HEK293 (cell line): ENCODE measurements around the gene GLIS1.

ENCODE experiments used
- CTCF ChIA-PET: fragments of 350-600 bp; formaldehyde crosslinking; extraction: SDS; loops from one replicate; lab custom pipeline; 2021; ENCODE audit warnings: antibody characterized with exemption; lab: Yijun Ruan, JAX
- POLR2A ChIA-PET: fragments of 300-600 bp; formaldehyde crosslinking; extraction: SDS; loops from one replicate; lab custom pipeline; 2020; ENCODE audit warnings: antibody characterized with exemption, inconsistent platforms; lab: Yijun Ruan, JAX
- H3K27ac ChIP-seq: fragments of 200-500 bp; sonication (Bioruptor generic); 2 replicates; pipeline ENCODE4 v1.5.1; 2014; ENCODE audit warnings: low read depth, low read length, control low read depth, inconsistent platforms; ENCODE audit errors: extremely low read depth
- H3K36me3 ChIP-seq, 2 experiments: fragments of 200-500 bp in 1 of 2; sonication (Bioruptor generic) in 1 of 2; 1 replicate in 1 of 2; 2 replicates in 1 of 2; pipeline ENCODE4 v1.5.1; 2014 to 2017; ENCODE audit warnings: inconsistent platforms in 2 of 2, low read length in 2 of 2; ENCODE audit not compliant: control insufficient read depth in 2 of 2, insufficient read depth in 1 of 2
- H3K4me1 ChIP-seq: fragments of 200-500 bp; sonication (Bioruptor generic); 2 replicates; pipeline ENCODE4 v1.5.1; 2014; ENCODE audit warnings: mild to moderate bottlenecking, low read length, inconsistent platforms; ENCODE audit not compliant: control insufficient read depth, insufficient read depth
- H3K4me3 ChIP-seq: 2 replicates; pipeline ENCODE4 v1.5.1; 2011; ENCODE audit warnings: low read depth, mild to moderate bottlenecking, control low read depth, low read length, moderate library complexity
- H3K9me3 ChIP-seq: fragments of 200-500 bp; sonication (Bioruptor generic); 2 replicates; pipeline ENCODE4 v1.5.1; 2014; ENCODE audit warnings: low read depth, low read length, inconsistent platforms; ENCODE audit not compliant: control insufficient read depth, insufficient read depth
- BCL6B ChIP-seq: fragments of 450-650 bp; formaldehyde crosslinking; IDR thresholded peaks from 2 replicates; pipeline ENCODE4 v1.5.1; 2017; ENCODE audit warnings: missing biosample characterization, missing genetic modification characterization
- EGR2 ChIP-seq: fragments of 450-650 bp; formaldehyde crosslinking; IDR thresholded peaks from 2 replicates; pipeline ENCODE4 v1.5.1; 2016; ENCODE audit warnings: low read depth, missing biosample characterization, missing genetic modification characterization
- ELK4 ChIP-seq: IDR thresholded peaks from 2 replicates; pipeline ENCODE4 v1.6.1; 2011; ENCODE audit warnings: mild to moderate bottlenecking, low read depth, low read length, borderline replicate concordance
- MEIS1 ChIP-seq: sonication (generic); formaldehyde crosslinking; IDR thresholded peaks from 2 replicates; pipeline ENCODE4 v1.8.1; 2022; ENCODE audit warnings: missing genetic modification reagents, mild to moderate bottlenecking, borderline replicate concordance
- MYNN ChIP-seq: fragments of 450-650 bp; formaldehyde crosslinking; IDR thresholded peaks from 2 replicates; pipeline ENCODE4 v1.5.1; 2016; ENCODE audit warnings: missing biosample characterization, missing genetic modification characterization, borderline replicate concordance
- PATZ1 ChIP-seq: fragments of 450-650 bp; formaldehyde crosslinking; IDR thresholded peaks from 2 replicates; pipeline ENCODE4 v1.5.1; 2016; ENCODE audit warnings: missing biosample characterization, missing genetic modification characterization
- RBAK ChIP-seq: fragments of 450-650 bp; formaldehyde crosslinking; IDR thresholded peaks from 2 replicates; pipeline ENCODE4 v1.5.1; 2016; ENCODE audit warnings: missing biosample characterization, missing genetic modification characterization
- SP7 ChIP-seq: fragments of 450-650 bp; formaldehyde crosslinking; IDR thresholded peaks from 2 replicates; pipeline ENCODE4 v1.5.1; 2016; ENCODE audit warnings: missing biosample characterization, missing genetic modification characterization
- YY1 ChIP-seq: fragments of 450-650 bp; formaldehyde crosslinking; IDR thresholded peaks from 2 replicates; pipeline ENCODE4 v1.5.1; 2018; ENCODE audit warnings: missing biosample characterization, missing genetic modification characterization
- ZBTB11 ChIP-seq: fragments of 450-650 bp; formaldehyde crosslinking; conservative IDR thresholded peaks from 2 replicates; pipeline ENCODE4 v1.5.1; 2016; ENCODE audit warnings: low read depth, missing biosample characterization, missing genetic modification characterization
- ZBTB21 ChIP-seq: fragments of 450-650 bp; formaldehyde crosslinking; IDR thresholded peaks from 2 replicates; pipeline ENCODE4 v1.5.1; 2017; ENCODE audit warnings: missing biosample characterization, missing genetic modification characterization
- ZFP37 ChIP-seq: fragments of 450-650 bp; formaldehyde crosslinking; IDR thresholded peaks from 2 replicates; pipeline ENCODE4 v1.5.1; 2016; ENCODE audit warnings: missing biosample characterization, missing genetic modification characterization
- ZIC2 ChIP-seq: fragments of 450-650 bp; formaldehyde crosslinking; IDR thresholded peaks from 2 replicates; pipeline ENCODE4 v1.5.1; 2016; ENCODE audit warnings: missing biosample characterization, missing genetic modification characterization
- ZNF140 ChIP-seq: fragments of 450-650 bp; formaldehyde crosslinking; IDR thresholded peaks from 2 replicates; pipeline ENCODE4 v1.5.1; 2016; ENCODE audit warnings: missing biosample characterization, missing genetic modification characterization
- ZNF16 ChIP-seq: fragments of 450-650 bp; formaldehyde crosslinking; IDR thresholded peaks from 2 replicates; pipeline ENCODE4 v1.5.1; 2016; ENCODE audit warnings: low read depth, missing biosample characterization, missing genetic modification characterization
- ZNF169 ChIP-seq: fragments of 450-650 bp; formaldehyde crosslinking; IDR thresholded peaks from 2 replicates; pipeline ENCODE4 v1.5.1; 2016; ENCODE audit warnings: missing biosample characterization, missing genetic modification characterization
- ZNF184 ChIP-seq: fragments of 450-650 bp; IDR thresholded peaks from 2 replicates; pipeline ENCODE4 v1.5.1; 2018; ENCODE audit warnings: missing biosample characterization, mild to moderate bottlenecking, missing genetic modification characterization
- ZNF19 ChIP-seq: fragments of 450-650 bp; formaldehyde crosslinking; IDR thresholded peaks from 2 replicates; pipeline ENCODE4; 2016; ENCODE audit warnings: missing biosample characterization, missing genetic modification characterization, low read depth
- ZNF354C ChIP-seq: fragments of 450-650 bp; formaldehyde crosslinking; IDR thresholded peaks from 2 replicates; pipeline ENCODE4 v1.5.1; 2016; ENCODE audit warnings: missing biosample characterization, missing genetic modification characterization, low read depth, borderline replicate concordance
- ZNF544 ChIP-seq: fragments of 450-650 bp; formaldehyde crosslinking; IDR thresholded peaks from 2 replicates; pipeline ENCODE4 v1.5.0; 2017; ENCODE audit warnings: missing biosample characterization, missing genetic modification characterization
- ZNF560 ChIP-seq: fragments of 450-650 bp; formaldehyde crosslinking; IDR thresholded peaks from 2 replicates; pipeline ENCODE4 v1.5.1; 2017; ENCODE audit warnings: missing biosample characterization, missing genetic modification characterization, borderline replicate concordance
- ZNF580 ChIP-seq: fragments of 450-650 bp; formaldehyde crosslinking; IDR thresholded peaks from 2 replicates; pipeline ENCODE4 v1.5.1; 2016; ENCODE audit warnings: missing biosample characterization, missing genetic modification characterization
- ZNF585B ChIP-seq: fragments of 450-650 bp; formaldehyde crosslinking; IDR thresholded peaks from 2 replicates; pipeline ENCODE4 v1.5.1; 2016; ENCODE audit warnings: missing biosample characterization, missing genetic modification characterization
- ZNF677 ChIP-seq: fragments of 450-650 bp; IDR thresholded peaks from 2 replicates; pipeline ENCODE4 v1.5.0; 2018; ENCODE audit warnings: missing biosample characterization, mild to moderate bottlenecking, missing genetic modification characterization, moderate library complexity
- ZNF707 ChIP-seq: fragments of 450-650 bp; formaldehyde crosslinking; IDR thresholded peaks from 2 replicates; pipeline ENCODE4 v1.5.1; 2016; ENCODE audit warnings: missing biosample characterization, missing genetic modification characterization
- ZNF830 ChIP-seq: fragments of 450-650 bp; IDR thresholded peaks from 2 replicates; pipeline ENCODE4 v1.5.0; 2018; ENCODE audit warnings: missing biosample characterization, missing genetic modification characterization, low read depth, mild to moderate bottlenecking, moderate library complexity

Gene GLIS1

GRCh38 chr1:53462769-53463501 lies 276.0 kb downstream of the GLIS1 start (continued):
- no peak for TF ChIP-seq ZBTB11 (tag by site-specific recombination)
- TF ChIP-seq ZNF677 (tag by site-specific recombination), result no peak
- TF ChIP-seq ZNF707, result no peak
- TF ChIP-seq ELK4, result no peak
- no peak for TF ChIP-seq YY1 (tag by site-specific recombination)
- no peak for TF ChIP-seq ZNF169
- TF ChIP-seq BCL6B (tag by site-specific recombination), result no peak
- TF ChIP-seq RBAK (tag by site-specific recombination), result no peak
- TF ChIP-seq ZNF544 (tag by site-specific recombination), result no peak
- no peak for TF ChIP-seq MEIS1 (CRISPR knock-in tag)
- no peak for TF ChIP-seq SP7 (tag by site-specific recombination)
- no peak for TF ChIP-seq PATZ1 (tag by site-specific recombination)

GRCh38 chr1:53462193-53462592 lies 276.8 kb downstream of the GLIS1 start:
- TF ChIP-seq ZNF585B (no peak), ZFP37 (tag by site-specific recombination) (no peak), EGR2 (tag by site-specific recombination) (no peak), ZBTB21 (tag by site-specific recombination) (no peak), ZNF140 (tag by site-specific recombination) (no peak), MYNN (no peak), ZNF354C (tag by site-specific recombination) (no peak), ZNF184 (tag by site-specific recombination) (no peak), ZNF830 (tag by site-specific recombination) (no peak), ZNF560 (tag by site-specific recombination) (no peak), ZIC2 (no peak), ZNF16 (tag by site-specific recombination) (no peak), ZNF169 (no peak), ZNF580 (tag by site-specific recombination) (no peak), ZNF19 (tag by site-specific recombination) (no peak)
- Histone ChIP-seq H3K27ac (no peak overlapping the region), H3K4me1 (no peaks in the 10 kb centered on the region), H3K9me3 (no peaks in the 10 kb centered on the region), H3K36me3 (no peaks in the 10 kb centered on the region), H3K4me3 (no peak overlapping the region)
- CTCF ChIA-PET, result no interaction called here
- POLR2A ChIA-PET, result no interaction called here
